ENCODE data around the gene CACNA2D3.

DNA sequence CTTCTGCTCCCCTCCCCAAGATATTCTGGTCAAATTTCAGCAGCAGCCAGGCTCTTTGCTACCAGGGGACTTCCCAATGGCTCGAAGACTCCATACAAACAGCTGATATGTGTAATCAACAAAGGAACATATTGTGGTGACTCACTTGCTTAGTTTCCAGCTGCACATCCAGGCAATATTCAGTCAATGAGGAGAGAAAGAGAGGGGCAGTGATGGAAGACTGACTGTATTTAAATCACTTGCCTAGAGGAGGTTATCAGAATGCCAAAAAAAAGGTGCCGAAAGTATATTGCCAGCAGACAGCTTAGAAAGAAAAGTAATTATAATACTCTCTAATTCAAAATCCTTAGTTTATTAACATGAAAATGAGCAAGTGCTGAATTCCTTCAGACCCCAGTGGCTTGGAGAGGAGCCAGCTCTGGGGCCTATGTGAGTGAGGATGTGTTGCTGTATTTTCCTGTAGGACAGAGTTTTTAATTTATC, 569.0 kb downstream of the CACNA2D3 start:
- TF ChIP-seq, protein P1, sequence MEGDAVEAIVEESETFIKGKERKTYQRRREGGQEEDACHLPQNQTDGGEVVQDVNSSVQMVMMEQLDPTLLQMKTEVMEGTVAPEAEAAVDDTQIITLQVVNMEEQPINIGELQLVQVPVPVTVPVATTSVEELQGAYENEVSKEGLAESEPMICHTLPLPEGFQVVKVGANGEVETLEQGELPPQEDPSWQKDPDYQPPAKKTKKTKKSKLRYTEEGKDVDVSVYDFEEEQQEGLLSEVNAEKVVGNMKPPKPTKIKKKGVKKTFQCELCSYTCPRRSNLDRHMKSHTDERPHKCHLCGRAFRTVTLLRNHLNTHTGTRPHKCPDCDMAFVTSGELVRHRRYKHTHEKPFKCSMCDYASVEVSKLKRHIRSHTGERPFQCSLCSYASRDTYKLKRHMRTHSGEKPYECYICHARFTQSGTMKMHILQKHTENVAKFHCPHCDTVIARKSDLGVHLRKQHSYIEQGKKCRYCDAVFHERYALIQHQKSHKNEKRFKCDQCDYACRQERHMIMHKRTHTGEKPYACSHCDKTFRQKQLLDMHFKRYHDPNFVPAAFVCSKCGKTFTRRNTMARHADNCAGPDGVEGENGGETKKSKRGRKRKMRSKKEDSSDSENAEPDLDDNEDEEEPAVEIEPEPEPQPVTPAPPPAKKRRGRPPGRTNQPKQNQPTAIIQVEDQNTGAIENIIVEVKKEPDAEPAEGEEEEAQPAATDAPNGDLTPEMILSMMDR (IDR thresholded peaks at IDR 0.05), result no peak
- no peak for TF ChIP-seq POLR2A (IDR thresholded peaks at IDR 0.05)
